HEK293 (cell line): Measurements from ENCODE around the gene CYP21A2.
"Not testable (repeated sequence)": the region's sequence is repeated elsewhere in the genome, so short reads cannot be mapped to it uniquely, and the experiment has no call there.

Experiments used
- CTCF ChIA-PET: fragments of 350-600 bp; formaldehyde crosslinking; extraction: SDS; loops from one replicate; lab custom pipeline; 2021; ENCODE audit warnings: antibody characterized with exemption; lab: Yijun Ruan, JAX
- POLR2A ChIA-PET: fragments of 300-600 bp; formaldehyde crosslinking; extraction: SDS; loops from one replicate; lab custom pipeline; 2020; ENCODE audit warnings: antibody characterized with exemption, inconsistent platforms; lab: Yijun Ruan, JAX
- H3K27ac ChIP-seq: fragments of 200-500 bp; sonication (Bioruptor generic); 2 replicates; pipeline ENCODE4 v1.5.1; 2014; ENCODE audit warnings: low read depth, low read length, control low read depth, inconsistent platforms; ENCODE audit errors: extremely low read depth
- H3K36me3 ChIP-seq, 2 experiments: fragments of 200-500 bp in 1 of 2; sonication (Bioruptor generic) in 1 of 2; 1 replicate in 1 of 2; 2 replicates in 1 of 2; pipeline ENCODE4 v1.5.1; 2014 to 2017; ENCODE audit warnings: inconsistent platforms in 2 of 2, low read length in 2 of 2; ENCODE audit not compliant: control insufficient read depth in 2 of 2, insufficient read depth in 1 of 2
- H3K4me1 ChIP-seq: fragments of 200-500 bp; sonication (Bioruptor generic); 2 replicates; pipeline ENCODE4 v1.5.1; 2014; ENCODE audit warnings: mild to moderate bottlenecking, low read length, inconsistent platforms; ENCODE audit not compliant: control insufficient read depth, insufficient read depth
- H3K4me3 ChIP-seq: 2 replicates; pipeline ENCODE4 v1.5.1; 2011; ENCODE audit warnings: low read depth, mild to moderate bottlenecking, control low read depth, low read length, moderate library complexity
- H3K9me3 ChIP-seq: fragments of 200-500 bp; sonication (Bioruptor generic); 2 replicates; pipeline ENCODE4 v1.5.1; 2014; ENCODE audit warnings: low read depth, low read length, inconsistent platforms; ENCODE audit not compliant: control insufficient read depth, insufficient read depth
- EGR2 ChIP-seq: fragments of 450-650 bp; formaldehyde crosslinking; IDR thresholded peaks from 2 replicates; pipeline ENCODE4 v1.5.1; 2016; ENCODE audit warnings: low read depth, missing biosample characterization, missing genetic modification characterization
- ZFHX2 ChIP-seq: fragments of 450-650 bp; formaldehyde crosslinking; conservative IDR thresholded peaks from 2 replicates; pipeline ENCODE4 v1.5.1; 2016; ENCODE audit warnings: missing biosample characterization, missing genetic modification characterization
- ZIC2 ChIP-seq: fragments of 450-650 bp; formaldehyde crosslinking; IDR thresholded peaks from 2 replicates; pipeline ENCODE4 v1.5.1; 2016; ENCODE audit warnings: missing biosample characterization, missing genetic modification characterization

The CYP21A2 gene

GRCh38 chr6:32037598-32038524, at the start of gene CYP21A2:
Gene CYP21A2 (plus strand): TSS chr6:32038415. CDS start chr6:32038423, 8 bp downstream.
- H3K4me3 ChIP-seq, CTCF ChIA-PET, H3K9me3 ChIP-seq, H3K27ac ChIP-seq, POLR2A ChIA-PET, H3K4me1 ChIP-seq, H3K36me3 ChIP-seq: not testable (repeated sequence)
- TF ChIP-seq ZIC2 (tag by site-specific recombination) = 0 out of 2 replicates have a peak, but pooled peaks have one; percentile 6
- peak; percentile 19; the same call in 1 of the 2 replicates for TF ChIP-seq EGR2 (tag by site-specific recombination)
- TF ChIP-seq ZFHX2 (tag by site-specific recombination) = 0 out of 2 replicates have a peak, but pooled peaks have one; percentile 6

GRCh38 chr6:31989363-31989762, 48.9 kb upstream of the CYP21A2 start:
- H3K4me3 ChIP-seq, CTCF ChIA-PET, H3K9me3 ChIP-seq, H3K4me1 ChIP-seq, POLR2A ChIA-PET, H3K36me3 ChIP-seq, H3K27ac ChIP-seq: not testable (repeated sequence)

GRCh38 chr6:31994421-31994820, 43.8 kb upstream of the CYP21A2 start:
- POLR2A ChIA-PET, H3K27ac ChIP-seq, H3K36me3 ChIP-seq, CTCF ChIA-PET, H3K9me3 ChIP-seq, H3K4me3 ChIP-seq, H3K4me1 ChIP-seq: not testable (repeated sequence)

GRCh38 chr6:31996385-31996784, 41.8 kb upstream of the CYP21A2 start:
- CTCF ChIA-PET, H3K4me3 ChIP-seq, H3K36me3 ChIP-seq, POLR2A ChIA-PET, H3K4me1 ChIP-seq, H3K27ac ChIP-seq, H3K9me3 ChIP-seq: not testable (repeated sequence)

GRCh38 chr6:32002546-32003268, 35.5 kb upstream of the CYP21A2 start:
- H3K4me3 ChIP-seq, H3K9me3 ChIP-seq, POLR2A ChIA-PET, H3K4me1 ChIP-seq, H3K36me3 ChIP-seq, H3K27ac ChIP-seq, CTCF ChIA-PET: not testable (repeated sequence)

GRCh38 chr6:32003301-32003700, 34.9 kb upstream of the CYP21A2 start:
- H3K4me3 ChIP-seq, H3K36me3 ChIP-seq, CTCF ChIA-PET, H3K4me1 ChIP-seq, H3K9me3 ChIP-seq, POLR2A ChIA-PET, H3K27ac ChIP-seq: not testable (repeated sequence)

- H3K4me1 ChIP-seq, H3K36me3 ChIP-seq, POLR2A ChIA-PET, H3K27ac ChIP-seq, CTCF ChIA-PET, H3K4me3 ChIP-seq, H3K9me3 ChIP-seq: not testable (repeated sequence)
Observed at GRCh38 chr6:32004393-32004792, 33.8 kb upstream of the CYP21A2 start.
